CD14-positive monocyte (primary cell): ENCODE data around the gene COPS4. TPM values are rescaled to one million over a fixed set of nuclear protein-coding genes. Genes with fewer than 3 reads are reported as not detected.

Source experiments
- DNase-seq, 3 donors: peaks; one replicate each; pipeline ENCODE4 v3.0.0-alpha.2; 2011 to 2022
- H2AFZ ChIP-seq: 2 replicates; pipeline ENCODE4 v1.6.0; 2012; ENCODE audit warnings: mild to moderate bottlenecking, low read depth, low read length, inconsistent platforms; ENCODE audit not compliant: insufficient read depth, poor library complexity, severe bottlenecking
- H3K27ac ChIP-seq, 2 donors: 1 replicate in 1 of 2; 2 replicates in 1 of 2; pipeline ENCODE4 v1.5.1; 2012 to 2013; ENCODE audit warnings: low read length in 2 of 2, control low read depth in 1 of 2, inconsistent platforms in 1 of 2, low read depth in 1 of 2, mild to moderate bottlenecking in 1 of 2
- H3K27me3 ChIP-seq, 2 donors: one replicate each; pipeline versions ENCODE4 v1.6.0 to v1.6.1; 2011 to 2013; ENCODE audit warnings: low read length in 2 of 2; ENCODE audit not compliant: control insufficient read depth in 2 of 2, insufficient read depth in 2 of 2
- H3K36me3 ChIP-seq, 2 donors: replicated peaks in 1 of 2; 1 replicate in 1 of 2; 2 replicates in 1 of 2; pipeline versions ENCODE4 v1.5.1 to v1.6.1; 2012 to 2013; ENCODE audit warnings: low read length in 2 of 2, control low read depth in 1 of 2, inconsistent platforms in 1 of 2, mild to moderate bottlenecking in 1 of 2; ENCODE audit not compliant: insufficient read depth in 2 of 2, control insufficient read depth in 1 of 2
- H3K4me1 ChIP-seq, 2 donors: 1 replicate in 1 of 2; 2 replicates in 1 of 2; pipeline versions ENCODE4 v1.5.1 to v1.6.1; 2012 to 2013; ENCODE audit warnings: low read length in 2 of 2, control low read depth in 1 of 2, inconsistent platforms in 1 of 2, mild to moderate bottlenecking in 1 of 2, moderate library complexity in 1 of 2; ENCODE audit not compliant: insufficient read depth in 2 of 2, control insufficient read depth in 1 of 2
- H3K4me2 ChIP-seq: replicated peaks from 2 replicates; pipeline ENCODE3; 2012; ENCODE audit warnings: low read length, moderate library complexity, mild to moderate bottlenecking; ENCODE audit not compliant: poor library complexity, severe bottlenecking; ENCODE audit errors: extremely low read depth
- H3K4me3 ChIP-seq, 3 experiments: fragments of 200-600 bp in 1 of 3; sonication (generic) in 1 of 3; replicated peaks in 1 of 3; 1 replicate in 2 of 3; 2 replicates in 1 of 3; pipeline ENCODE4 v1.5.1; 2011 to 2013; ENCODE audit warnings: low read length in 3 of 3, mild to moderate bottlenecking in 3 of 3, control low read depth in 2 of 3, low read depth in 2 of 3, inconsistent platforms in 1 of 3, moderate library complexity in 1 of 3
- H3K79me2 ChIP-seq: 2 replicates; pipeline ENCODE4 v1.6.0; 2012; ENCODE audit warnings: mild to moderate bottlenecking, control low read depth, inconsistent platforms, low read length, moderate library complexity; ENCODE audit not compliant: insufficient read depth
- H3K9ac ChIP-seq: 2 replicates; pipeline ENCODE4 v1.6.0; 2017; ENCODE audit warnings: low read length, mild to moderate bottlenecking; ENCODE audit not compliant: insufficient read depth, poor library complexity, severe bottlenecking
- H3K9me3 ChIP-seq, 2 donors: replicated peaks in 1 of 2; 1 replicate in 1 of 2; 2 replicates in 1 of 2; pipeline versions ENCODE4 v1.5.1 to v1.6.1; 2012 to 2013; ENCODE audit warnings: low read length in 2 of 2, control low read depth in 1 of 2; ENCODE audit not compliant: control insufficient read depth in 1 of 2, insufficient read depth in 1 of 2
- H4K20me1 ChIP-seq: 2 replicates; pipeline ENCODE4 v1.6.0; 2012; ENCODE audit warnings: mild to moderate bottlenecking, low read length, control low read depth, moderate library complexity; ENCODE audit not compliant: insufficient read depth
- H3K27ac Mint-ChIP-seq, 7 donors: one replicate each; pipeline ENCODE4 v1.8.0; 2020; ENCODE audit warnings: mild to moderate bottlenecking in 7 of 7, mixed read lengths in 7 of 7, moderate library complexity in 6 of 7, inconsistent platforms in 2 of 7
- H3K27me3 Mint-ChIP-seq, 3 donors: one replicate each; pipeline ENCODE4 v1.8.0; 2021 to 2022; ENCODE audit warnings: low read depth in 3 of 3, mild to moderate bottlenecking in 3 of 3, mixed read lengths in 3 of 3, moderate library complexity in 3 of 3, inconsistent platforms in 1 of 3
- H3K36me3 Mint-ChIP-seq, 2 donors: one replicate each; pipeline ENCODE4 v1.8.0; 2020; ENCODE audit warnings: mixed read lengths in 2 of 2, inconsistent platforms in 1 of 2, mild to moderate bottlenecking in 1 of 2
- H3K4me1 Mint-ChIP-seq: one replicate; pipeline ENCODE4 v1.8.0; 2020; ENCODE audit warnings: mild to moderate bottlenecking, mixed read lengths
- H3K4me3 Mint-ChIP-seq, 2 donors: one replicate each; pipeline ENCODE4 v1.8.0; 2020; ENCODE audit warnings: mild to moderate bottlenecking in 2 of 2, mixed read lengths in 2 of 2, moderate library complexity in 1 of 2
- H3K9me3 Mint-ChIP-seq, 7 donors: one replicate each; pipeline ENCODE4 v1.8.0; 2020 to 2022; ENCODE audit warnings: mixed read lengths in 7 of 7, mild to moderate bottlenecking in 6 of 7, moderate library complexity in 6 of 7, inconsistent platforms in 2 of 7
- CTCF ChIP-seq: fragments of 200-600 bp; IDR thresholded peaks from one replicate; pipeline ENCODE4 v1.8.0; 2022; ENCODE audit warnings: antibody characterized with exemption, mild to moderate bottlenecking
- WGBS: methylation state at CpG from one replicate; pipeline ENCODE4 v1.1.5; 2013; ENCODE audit warnings: missing lambda C conversion rate; ENCODE audit not compliant: insufficient coverage; 5-methylcytosine and 5-hydroxymethylcytosine counted together
- intact Hi-C, 2 donors: fragments of 100-400 bp; cut with micrococcal nuclease; formaldehyde crosslinking; loops; one replicate each; pipeline versions ENCODE4 v1.15.0 to v1.15.1; 2023
- polyA plus RNA-seq, 3 donors: library from polyadenylated mRNA; depleted of rRNA in 1 of 3; unstranded in 2 of 3; stranded (reverse) in 1 of 3; fragments of 300-500 nt in 2 of 3; fragments of >200 nt in 1 of 3; fragmentation: Illumina TruSeq in 2 of 3; gene quantifications; 1 replicate in 2 of 3; 2 replicates in 1 of 3; pipeline ENCODE4 v1.2.3, GENCODE V29; 2012 to 2021

COPS4 gene
- polyA plus RNA-seq, 3 donors = 16.0 to 54.7 (median 54.5) TPM

GRCh38 chr4:83109480-83110222 is 74.7 kb downstream of the COPS4 start:
- Histone ChIP-seq H4K20me1 (no peaks in the 10 kb centered on the region), H3K9me3 (no peaks in the 10 kb centered on the region), H2AFZ (peak overlapping the region; percentile 93), H3K4me2 (peak overlapping the region; percentile 86), H3K27ac (peak overlapping the region; percentile 87 to 88), H3K36me3 (peaks cover 16% of the 10 kb centered on the region in 2 donors), H3K79me2 (peaks cover 99% of the 10 kb centered on the region), H3K9ac (peak overlapping the region; percentile 87), H3K4me3 (peak overlapping the region; percentile 85 to 95 (median 90)), H3K4me1 (peaks cover 46 to 57% of the 10 kb centered on the region in 2 donors), H3K27me3 (no peaks in the 10 kb centered on the region)
- WGBS = under 1% methylated on average over 47 of the region's 64 CpGs
- peaks cover 11 to 33% of the 10 kb centered on the region in 2 donors for H3K36me3 Mint-ChIP-seq
- H3K4me3 Mint-ChIP-seq = peak overlapping the region; percentile 92 to 95
- DNase-seq = peak; percentile 39 to 47 (median 43)
- H3K27ac Mint-ChIP-seq = peak overlapping the region; percentile 86 to 96 (median 94)
- no peaks in the 10 kb centered on the region for H3K27me3 Mint-ChIP-seq
- no peak for TF ChIP-seq CTCF
- peaks cover 47% of the 10 kb centered on the region for H3K4me1 Mint-ChIP-seq
- intact Hi-C loops = loop anchor here in 1 of 2 donors (5.0 kb wide), 2 partner anchors 88 to 153 kb away; no protein-coding TSS in a partner anchor
- no peaks in the 10 kb centered on the region for H3K9me3 Mint-ChIP-seq

- Mint-ChIP-seq H3K27ac (peak overlapping the region; percentile 86 to 96 (median 94)), H3K4me3 (peak overlapping the region; percentile 92 to 95), H3K27me3 (no peaks in the 10 kb centered on the region), H3K4me1 (peaks cover 53% of the 10 kb centered on the region), H3K36me3 (peaks cover 3 to 26% of the 10 kb centered on the region in 2 donors), H3K9me3 (no peaks in the 10 kb centered on the region)
- DNase-seq = peak; percentile 75 to 88 (median 84)
- Histone ChIP-seq H3K4me1 (peaks cover 52 to 64% of the 10 kb centered on the region in 2 donors), H3K4me3 (peak overlapping the region; percentile 85 to 95 (median 90)), H2AFZ (peak overlapping the region; percentile 93), H3K27me3 (no peaks in the 10 kb centered on the region), H3K4me2 (peak overlapping the region; percentile 86), H4K20me1 (no peaks in the 10 kb centered on the region), H3K27ac (peak overlapping the region; percentile 87 to 88), H3K9me3 (no peaks in the 10 kb centered on the region), H3K36me3 (peaks cover 8 to 9% of the 10 kb centered on the region in 2 donors), H3K9ac (peak overlapping the region; percentile 87), H3K79me2 (peaks cover 99% of the 10 kb centered on the region)
- WGBS = 0% methylated on average over 10 of the region's 18 CpGs
- peak; percentile 78 for TF ChIP-seq CTCF
- intact Hi-C loops = loop anchor here in 1 of 2 donors (5.0 kb wide), 1 partner anchor 87 kb away; no protein-coding TSS in a partner anchor
Measured at GRCh38 chr4:83110223-83110945, 75.4 kb downstream of the COPS4 start.
